Large intestine (tissue), 3 donors: ENCODE data around the gene EPB42. TPM values are rescaled to one million over a fixed set of nuclear protein-coding genes. Genes with fewer than 3 reads are reported as not detected.

Experiments used
- DNase-seq, 2 donors: peaks; one replicate each; pipeline versions ENCODE4 v3.0.0 to v3.0.0-alpha.2; 2013
- H3K27ac ChIP-seq: one replicate; pipeline ENCODE4 v1.5.1; 2013; ENCODE audit warnings: low read length
- H3K27me3 ChIP-seq: 2 replicates; pipeline ENCODE4 v1.6.1; 2013; ENCODE audit warnings: low read length; ENCODE audit not compliant: control insufficient read depth, insufficient read depth
- H3K36me3 ChIP-seq: 2 replicates; pipeline ENCODE4 v1.6.1; 2013; ENCODE audit warnings: low read length; ENCODE audit not compliant: control insufficient read depth, insufficient read depth
- H3K4me1 ChIP-seq: one replicate; pipeline ENCODE4 v1.6.1; 2013; ENCODE audit warnings: low read length; ENCODE audit not compliant: control insufficient read depth, insufficient read depth
- H3K4me3 ChIP-seq: one replicate; pipeline ENCODE4 v1.5.1; 2013; ENCODE audit warnings: low read length
- H3K9me3 ChIP-seq: one replicate; pipeline ENCODE4 v1.6.1; 2013; ENCODE audit warnings: mild to moderate bottlenecking, low read depth, low read length, moderate library complexity; ENCODE audit not compliant: control insufficient read depth
- WGBS: methylation state at CpG from one replicate; pipeline ENCODE4 v1.1.5; 2013; ENCODE audit warnings: low lambda C conversion rate; ENCODE audit not compliant: insufficient coverage; 5-methylcytosine and 5-hydroxymethylcytosine counted together
- polyA plus RNA-seq: library from polyadenylated mRNA; unstranded; fragments of 120-200 nt; gene quantifications from one replicate; pipeline ENCODE4 v1.2.1, GENCODE V29; 2013

The EPB42 gene
- polyA plus RNA-seq, 1 donor, result 2.8 TPM

- Histone ChIP-seq H3K36me3 (no peaks in the 10 kb centered on the region), H3K4me1 (peaks cover 4% of the 10 kb centered on the region), H3K4me3 (no peak overlapping the region), H3K27ac (no peak overlapping the region), H3K9me3 (no peaks in the 10 kb centered on the region), H3K27me3 (peaks cover 2% of the 10 kb centered on the region)
- no CpG with 5 or more reads among the region's 16 CpGs for WGBS
- DNase-seq, result peak; percentile 29 to 35
These were observed 4.6 kb upstream of the EPB42 start for GRCh38 chr15:43225201-43225949.

GRCh38 chr15:43221422-43221821 lies 604 bp upstream of the EPB42 start:
- WGBS, result no CpG with 5 or more reads among the region's 1 CpG
- Histone ChIP-seq H3K9me3 (no peaks in the 10 kb centered on the region), H3K4me3 (no peak overlapping the region), H3K27ac (no peak overlapping the region), H3K36me3 (no peaks in the 10 kb centered on the region), H3K27me3 (no peaks in the 10 kb centered on the region), H3K4me1 (peaks cover 4% of the 10 kb centered on the region)
- DNase-seq, result peak in 1 of 2 donors; percentile 18

DNA sequence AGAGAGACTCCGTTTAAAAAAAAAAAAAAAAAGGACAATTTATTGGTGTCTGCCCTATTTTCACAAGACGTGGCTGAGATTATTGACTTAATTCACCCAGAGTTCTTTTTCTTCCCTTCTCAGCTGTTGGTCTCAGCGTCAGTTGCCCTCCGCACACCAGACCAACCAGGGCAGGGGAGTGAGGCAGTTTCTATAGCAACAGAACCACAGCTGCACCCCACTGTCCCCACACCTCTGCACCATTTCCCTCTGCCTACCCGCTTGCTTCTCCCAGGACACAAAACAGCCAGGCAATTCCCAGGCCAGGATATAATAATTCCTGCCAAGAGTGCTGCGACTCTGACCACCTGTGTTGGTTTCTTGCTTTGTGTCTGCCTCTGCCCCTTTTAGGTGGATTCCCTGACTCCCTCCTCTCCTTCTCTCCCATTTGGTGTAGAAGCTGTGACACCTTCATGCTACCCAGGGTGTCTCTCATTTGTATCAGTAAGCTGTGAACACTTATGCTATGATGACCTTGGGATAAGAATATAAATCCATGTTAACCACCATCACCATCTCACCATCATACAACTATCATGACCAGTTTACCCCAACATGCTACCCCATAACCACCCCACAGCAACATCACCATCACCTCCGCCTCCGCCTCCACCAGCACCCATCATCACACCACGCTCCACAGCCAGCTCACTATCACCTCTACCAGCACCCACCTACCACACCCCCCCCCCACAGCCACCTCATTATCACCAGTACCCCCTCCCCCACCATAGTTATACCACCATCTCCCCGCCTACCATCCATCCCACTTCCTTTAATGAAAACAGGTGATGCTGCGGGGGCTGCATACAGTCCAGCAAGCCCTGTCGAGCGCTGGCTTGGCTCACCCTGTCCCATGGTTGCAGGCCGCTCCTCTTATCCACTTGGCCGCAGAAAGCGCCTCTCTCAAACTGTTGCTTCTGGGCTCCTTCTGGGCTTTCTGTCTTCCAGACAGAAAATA lies 589 bp downstream of the EPB42 start:
- WGBS, result 0% methylated on average over 1 of the region's 16 CpGs
- DNase-seq, result no peak
- Histone ChIP-seq H3K27ac (no peak overlapping the region), H3K4me3 (no peak overlapping the region), H3K27me3 (no peaks in the 10 kb centered on the region), H3K36me3 (no peaks in the 10 kb centered on the region), H3K4me1 (peaks cover 4% of the 10 kb centered on the region), H3K9me3 (no peaks in the 10 kb centered on the region)

- 77% methylated on average over 1 of the region's 13 CpGs for WGBS
- Histone ChIP-seq H3K9me3 (no peaks in the 10 kb centered on the region), H3K4me1 (peaks cover 4% of the 10 kb centered on the region), H3K36me3 (no peaks in the 10 kb centered on the region), H3K4me3 (no peak overlapping the region), H3K27me3 (no peaks in the 10 kb centered on the region), H3K27ac (no peak overlapping the region)
- DNase-seq, result no peak
These were observed 1.7 kb downstream of the EPB42 start for GRCh38 chr15:43218908-43219706.

DNA sequence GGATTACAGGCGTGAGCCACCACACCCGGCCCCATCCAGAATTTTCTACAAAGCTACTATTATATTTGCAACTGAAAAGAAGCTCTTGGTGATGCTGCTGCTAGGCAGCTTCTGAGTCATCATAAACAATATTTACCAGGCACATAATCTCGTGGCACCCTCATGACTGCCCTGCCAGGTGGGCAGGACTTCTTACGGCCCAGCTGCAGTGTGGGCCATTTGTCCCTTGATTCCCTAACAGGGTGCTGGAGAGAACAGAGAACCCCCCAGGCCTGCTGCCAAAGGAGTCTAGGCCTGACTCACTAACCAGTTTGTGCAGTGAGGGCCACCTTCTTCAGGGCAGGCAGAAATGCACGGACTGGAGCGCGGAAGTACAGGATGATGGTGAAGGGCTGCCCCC lies 4.9 kb downstream of the EPB42 start:
- DNase-seq, result no peak
- Histone ChIP-seq H3K27me3 (no peaks in the 10 kb centered on the region), H3K4me3 (no peak overlapping the region), H3K36me3 (no peaks in the 10 kb centered on the region), H3K4me1 (no peaks in the 10 kb centered on the region), H3K27ac (no peak overlapping the region), H3K9me3 (no peaks in the 10 kb centered on the region)
- WGBS, result no CpG with 5 or more reads among the region's 7 CpGs

GRCh38 chr15:43214592-43215295 lies 6.1 kb downstream of the EPB42 start:
- DNase-seq, result no peak
- Histone ChIP-seq H3K9me3 (no peaks in the 10 kb centered on the region), H3K4me3 (no peak overlapping the region), H3K36me3 (no peaks in the 10 kb centered on the region), H3K27me3 (peaks cover 6% of the 10 kb centered on the region), H3K4me1 (no peaks in the 10 kb centered on the region), H3K27ac (no peak overlapping the region)
- no CpG with 5 or more reads among the region's 6 CpGs for WGBS

DNA sequence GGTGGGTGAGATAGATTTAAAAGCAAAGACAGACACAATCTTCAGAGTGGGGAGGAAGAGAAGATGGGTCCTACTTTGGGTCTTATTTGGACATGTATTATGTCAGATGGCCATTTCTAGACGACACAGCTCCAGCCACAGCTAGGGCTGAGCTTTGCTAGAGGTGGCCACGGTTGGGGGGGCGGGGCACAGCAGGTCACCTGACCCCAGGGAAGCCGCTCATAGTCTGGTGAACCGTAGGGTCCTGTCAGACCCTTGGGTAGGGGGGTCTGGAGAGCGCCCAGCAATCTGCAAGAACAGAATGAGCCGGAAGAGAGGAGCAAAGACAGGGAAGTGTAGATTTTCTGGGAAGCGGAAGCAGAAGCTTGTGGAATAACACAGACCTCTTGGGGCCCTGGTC lies 6.6 kb downstream of the EPB42 start:
- peaks cover 11% of the 10 kb centered on the region for H3K27me3 ChIP-seq
- H3K36me3 ChIP-seq, result no peaks in the 10 kb centered on the region
- no CpG with 5 or more reads among the region's 8 CpGs for WGBS
- no peaks in the 10 kb centered on the region for H3K4me1 ChIP-seq
- no peak overlapping the region for H3K27ac ChIP-seq
- DNase-seq, result no peak
- H3K9me3 ChIP-seq, result no peaks in the 10 kb centered on the region
- H3K4me3 ChIP-seq, result no peak overlapping the region

DNA sequence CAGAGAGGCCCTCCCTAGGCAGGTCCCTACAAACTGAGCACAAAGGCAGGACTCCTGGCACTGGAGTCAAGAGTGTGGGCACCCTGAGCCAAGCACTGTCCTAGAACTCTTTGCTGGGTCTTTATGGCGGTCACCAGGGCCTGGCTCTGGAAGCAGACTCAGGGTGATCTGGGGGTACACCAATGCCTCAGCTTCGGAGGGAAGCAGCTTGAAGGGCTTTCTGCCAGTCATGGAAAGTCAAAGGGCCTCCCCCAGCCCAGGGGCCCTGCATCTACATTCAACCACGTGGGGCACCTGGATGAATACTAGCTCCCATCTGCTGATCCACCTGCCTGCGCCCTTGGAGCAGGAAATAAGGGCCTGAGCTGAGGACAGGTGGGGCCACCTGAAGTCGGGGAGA lies 7.4 kb downstream of the EPB42 start:
- WGBS, result no CpG with 5 or more reads among the region's 5 CpGs
- H3K4me1 ChIP-seq, result no peaks in the 10 kb centered on the region
- peaks cover 18% of the 10 kb centered on the region for H3K27me3 ChIP-seq

GRCh38 chr15:43212951-43213350 lies 7.9 kb downstream of the EPB42 start:
- H3K4me3 ChIP-seq, result no peak overlapping the region
- no peaks in the 10 kb centered on the region for H3K9me3 ChIP-seq
- peaks cover 22% of the 10 kb centered on the region for H3K27me3 ChIP-seq
- no peaks in the 10 kb centered on the region for H3K36me3 ChIP-seq
- no peak for DNase-seq
- no peaks in the 10 kb centered on the region for H3K4me1 ChIP-seq
- no peak overlapping the region for H3K27ac ChIP-seq

More for the DNA sequence above, 7.4 kb downstream of the EPB42 start:
- H3K36me3 ChIP-seq, result no peaks in the 10 kb centered on the region
- no peaks in the 10 kb centered on the region for H3K9me3 ChIP-seq
- H3K4me3 ChIP-seq, result no peak overlapping the region
- DNase-seq, result no peak
- no peak overlapping the region for H3K27ac ChIP-seq
